ENCODE results near the gene MTMR12.

GRCh38 chr5:32302835-32303754, 9.6 kb downstream of the MTMR12 start:
- TF ChIP-seq, protein P1, sequence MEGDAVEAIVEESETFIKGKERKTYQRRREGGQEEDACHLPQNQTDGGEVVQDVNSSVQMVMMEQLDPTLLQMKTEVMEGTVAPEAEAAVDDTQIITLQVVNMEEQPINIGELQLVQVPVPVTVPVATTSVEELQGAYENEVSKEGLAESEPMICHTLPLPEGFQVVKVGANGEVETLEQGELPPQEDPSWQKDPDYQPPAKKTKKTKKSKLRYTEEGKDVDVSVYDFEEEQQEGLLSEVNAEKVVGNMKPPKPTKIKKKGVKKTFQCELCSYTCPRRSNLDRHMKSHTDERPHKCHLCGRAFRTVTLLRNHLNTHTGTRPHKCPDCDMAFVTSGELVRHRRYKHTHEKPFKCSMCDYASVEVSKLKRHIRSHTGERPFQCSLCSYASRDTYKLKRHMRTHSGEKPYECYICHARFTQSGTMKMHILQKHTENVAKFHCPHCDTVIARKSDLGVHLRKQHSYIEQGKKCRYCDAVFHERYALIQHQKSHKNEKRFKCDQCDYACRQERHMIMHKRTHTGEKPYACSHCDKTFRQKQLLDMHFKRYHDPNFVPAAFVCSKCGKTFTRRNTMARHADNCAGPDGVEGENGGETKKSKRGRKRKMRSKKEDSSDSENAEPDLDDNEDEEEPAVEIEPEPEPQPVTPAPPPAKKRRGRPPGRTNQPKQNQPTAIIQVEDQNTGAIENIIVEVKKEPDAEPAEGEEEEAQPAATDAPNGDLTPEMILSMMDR (optimal IDR thresholded peaks at IDR 0.05 in 1 of 3, IDR thresholded peaks at IDR 0.05 in 1 of 3, conservative IDR thresholded peaks at IDR 0.05 in 1 of 3; ENCODE audit: extremely low read depth in 1 of 3, insufficient read depth in 2 of 3, low read length in 3 of 3): no peak
- TF ChIP-seq EZH2 (IDR thresholded peaks at IDR 0.05; ENCODE audit: low read length): no peak
